ENCODE measurements around the gene BRIP1.
"Not testable (repeated sequence)": the region's sequence is repeated elsewhere in the genome, so short reads cannot be mapped to it uniquely, and the experiment has no call there.

BRIP1 gene

DNA sequence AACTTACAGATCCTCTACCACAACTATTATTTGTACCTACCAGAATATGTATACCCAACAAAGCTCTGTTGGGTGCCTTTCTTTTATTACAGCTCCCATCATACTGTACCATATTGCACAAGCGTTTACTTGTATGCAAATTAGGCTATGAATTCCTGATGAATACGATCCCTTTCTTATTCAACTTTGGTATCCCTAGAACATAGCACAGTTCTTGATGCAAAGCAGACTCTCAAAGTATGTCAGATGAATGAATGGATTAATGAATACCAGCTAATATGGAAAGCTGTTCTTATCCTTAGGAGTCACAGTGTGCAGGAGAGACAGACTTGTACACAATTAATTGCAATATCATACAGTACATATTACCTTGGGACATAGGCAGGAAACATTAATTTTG is 192.6 kb downstream of the BRIP1 start:
- Histone ChIP-seq H2AFZ (ENCODE audit: low read depth) (no peak overlapping the region), H3K9ac (no peak overlapping the region), H3K79me2 (ENCODE audit: insufficient read depth, low read depth) (no peaks in the 10 kb centered on the region), H3K27me3 (ENCODE audit: insufficient read depth, low read depth) (no peaks in the 10 kb centered on the region), H3K36me3 (ENCODE audit: insufficient read depth) (no peaks in the 10 kb centered on the region), H4K20me1 (ENCODE audit: insufficient read depth) (no peaks in the 10 kb centered on the region), H3K27ac (no peak overlapping the region), H3K4me3 (IDR thresholded peaks at IDR 0.05; ENCODE audit: insufficient read depth, low read depth, low read length) (no peak overlapping the region), H3K4me2 (no peak overlapping the region), H3K4me1 (ENCODE audit: low read depth, poor library complexity, severe bottlenecking) (no peaks in the 10 kb centered on the region)
- TF ChIP-seq, protein P1, sequence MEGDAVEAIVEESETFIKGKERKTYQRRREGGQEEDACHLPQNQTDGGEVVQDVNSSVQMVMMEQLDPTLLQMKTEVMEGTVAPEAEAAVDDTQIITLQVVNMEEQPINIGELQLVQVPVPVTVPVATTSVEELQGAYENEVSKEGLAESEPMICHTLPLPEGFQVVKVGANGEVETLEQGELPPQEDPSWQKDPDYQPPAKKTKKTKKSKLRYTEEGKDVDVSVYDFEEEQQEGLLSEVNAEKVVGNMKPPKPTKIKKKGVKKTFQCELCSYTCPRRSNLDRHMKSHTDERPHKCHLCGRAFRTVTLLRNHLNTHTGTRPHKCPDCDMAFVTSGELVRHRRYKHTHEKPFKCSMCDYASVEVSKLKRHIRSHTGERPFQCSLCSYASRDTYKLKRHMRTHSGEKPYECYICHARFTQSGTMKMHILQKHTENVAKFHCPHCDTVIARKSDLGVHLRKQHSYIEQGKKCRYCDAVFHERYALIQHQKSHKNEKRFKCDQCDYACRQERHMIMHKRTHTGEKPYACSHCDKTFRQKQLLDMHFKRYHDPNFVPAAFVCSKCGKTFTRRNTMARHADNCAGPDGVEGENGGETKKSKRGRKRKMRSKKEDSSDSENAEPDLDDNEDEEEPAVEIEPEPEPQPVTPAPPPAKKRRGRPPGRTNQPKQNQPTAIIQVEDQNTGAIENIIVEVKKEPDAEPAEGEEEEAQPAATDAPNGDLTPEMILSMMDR (conservative IDR thresholded peaks at IDR 0.05; ENCODE audit: low read depth, low read length): no peak

DNA sequence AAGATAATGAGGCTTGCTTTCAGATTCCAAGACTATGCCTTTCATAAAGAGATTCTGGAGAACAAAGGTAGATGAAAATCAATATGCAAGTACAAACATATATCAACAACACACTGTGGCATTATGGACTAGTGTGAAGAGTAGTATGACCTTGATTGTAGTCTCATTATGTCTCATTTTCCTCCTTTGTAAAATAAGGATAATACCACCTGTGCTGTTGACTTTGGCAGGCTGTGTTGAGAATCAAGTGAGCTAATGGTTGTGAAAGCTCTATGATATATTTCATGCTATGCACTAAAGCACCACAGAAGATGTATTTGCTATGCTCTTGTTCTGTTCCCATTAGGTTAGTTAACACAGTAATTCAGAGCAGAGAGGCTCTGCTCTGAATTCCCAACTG is 193.8 kb downstream of the BRIP1 start:
- Histone ChIP-seq H3K27me3 (ENCODE audit: insufficient read depth, low read depth) (no peaks in the 10 kb centered on the region), H3K36me3 (ENCODE audit: insufficient read depth) (no peaks in the 10 kb centered on the region), H3K4me3 (IDR thresholded peaks at IDR 0.05; ENCODE audit: insufficient read depth, low read depth, low read length) (no peak overlapping the region), H3K27ac (no peak overlapping the region), H3K79me2 (ENCODE audit: insufficient read depth, low read depth) (no peaks in the 10 kb centered on the region), H3K4me1 (ENCODE audit: low read depth, poor library complexity, severe bottlenecking) (no peaks in the 10 kb centered on the region), H4K20me1 (ENCODE audit: insufficient read depth) (no peaks in the 10 kb centered on the region), H3K4me2 (no peak overlapping the region), H2AFZ (ENCODE audit: low read depth) (no peak overlapping the region), H3K9ac (no peak overlapping the region)
- TF ChIP-seq, protein P1 (conservative IDR thresholded peaks at IDR 0.05; ENCODE audit: low read depth, low read length): no peak

DNA sequence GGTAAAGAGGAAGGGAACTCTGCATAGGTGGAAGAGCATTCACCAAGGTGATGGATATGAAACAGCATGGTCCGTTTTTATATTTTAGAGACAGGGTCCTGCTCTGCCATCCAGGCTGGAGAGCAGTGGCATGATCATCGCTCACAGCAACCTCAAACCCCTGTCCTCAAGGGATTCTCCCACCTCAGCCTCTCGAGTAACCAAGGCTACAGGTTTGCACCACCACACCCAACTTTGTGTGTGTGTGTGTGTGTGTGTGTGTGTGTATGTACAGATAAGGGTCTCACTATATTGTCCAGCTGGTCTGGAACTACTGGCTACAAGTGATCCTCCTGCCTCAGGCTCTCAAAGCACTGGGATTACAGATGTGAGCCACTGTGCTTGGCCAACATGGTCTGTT is 194.8 kb downstream of the BRIP1 start:
- Histone ChIP-seq H4K20me1 (ENCODE audit: insufficient read depth) (no peaks in the 10 kb centered on the region), H3K4me3 (IDR thresholded peaks at IDR 0.05; ENCODE audit: insufficient read depth, low read depth, low read length) (no peak overlapping the region), H3K4me1 (ENCODE audit: low read depth, poor library complexity, severe bottlenecking) (no peaks in the 10 kb centered on the region), H3K27me3 (ENCODE audit: insufficient read depth, low read depth) (no peaks in the 10 kb centered on the region), H2AFZ (ENCODE audit: low read depth) (no peak overlapping the region), H3K9ac (no peak overlapping the region), H3K36me3 (ENCODE audit: insufficient read depth) (no peaks in the 10 kb centered on the region), H3K27ac (no peak overlapping the region), H3K79me2 (ENCODE audit: insufficient read depth, low read depth) (no peaks in the 10 kb centered on the region), H3K4me2 (no peak overlapping the region)
- TF ChIP-seq, protein P1 (conservative IDR thresholded peaks at IDR 0.05; ENCODE audit: low read depth, low read length): no peak

DNA sequence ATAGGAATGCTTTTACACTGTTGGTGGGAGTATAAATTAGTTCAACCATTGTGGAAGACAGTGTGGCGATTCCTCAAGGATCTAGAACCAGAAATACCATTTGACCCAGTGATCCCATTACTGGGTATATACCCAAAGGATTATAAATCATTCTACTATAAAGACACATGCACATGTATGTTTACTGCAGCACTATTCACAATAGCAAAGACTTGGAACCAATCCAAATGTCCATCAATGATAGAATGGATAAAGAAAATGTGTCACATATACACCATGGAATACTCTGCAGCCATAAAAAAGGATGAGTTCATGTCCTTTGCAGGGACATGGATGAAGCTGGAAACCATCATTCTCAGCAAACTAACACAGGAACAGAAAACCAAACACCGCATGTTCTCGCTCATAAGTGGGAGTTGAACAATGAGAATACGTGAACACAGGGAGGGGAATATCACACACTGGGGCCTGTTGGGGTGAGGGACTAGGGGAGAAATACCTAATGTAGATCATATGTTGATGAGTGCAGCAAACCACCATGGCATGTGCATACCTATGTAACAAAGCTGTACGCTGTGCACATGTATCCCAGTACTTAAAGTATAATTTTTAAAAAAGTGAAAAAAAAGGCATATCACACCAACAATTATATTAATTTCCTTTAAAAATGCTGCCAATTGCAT is 196.8 kb downstream of the BRIP1 start:
- not testable (repeated sequence) for H3K9ac ChIP-seq; H2AFZ ChIP-seq (ENCODE audit: low read depth); H3K36me3 ChIP-seq (ENCODE audit: insufficient read depth); H3K4me2 ChIP-seq; H4K20me1 ChIP-seq (ENCODE audit: insufficient read depth); H3K79me2 ChIP-seq (ENCODE audit: insufficient read depth, low read depth); H3K27ac ChIP-seq; H3K4me1 ChIP-seq (ENCODE audit: low read depth, poor library complexity, severe bottlenecking); H3K27me3 ChIP-seq (ENCODE audit: insufficient read depth, low read depth); H3K4me3 ChIP-seq (IDR thresholded peaks at IDR 0.05; ENCODE audit: insufficient read depth, low read depth, low read length)

DNA sequence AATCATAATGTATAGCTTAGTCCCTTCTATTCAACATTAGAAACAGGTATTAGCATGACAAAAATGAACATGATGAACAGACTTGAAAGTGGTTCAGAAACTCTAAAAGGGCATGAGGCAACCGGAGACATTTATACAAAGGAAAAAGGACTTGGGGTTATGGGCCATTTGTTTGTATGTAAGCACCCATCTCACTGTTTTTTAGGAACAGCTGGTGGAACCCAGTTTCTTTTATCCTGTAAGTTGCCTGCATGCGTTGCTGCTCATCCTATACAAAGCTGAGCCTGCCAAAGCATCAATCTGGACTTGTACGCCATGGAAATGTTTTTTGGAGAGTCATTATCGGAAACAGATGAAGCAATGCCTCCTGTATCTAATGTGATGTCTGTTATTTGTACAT is 200.0 kb downstream of the BRIP1 start:
- TF ChIP-seq, protein P1 (conservative IDR thresholded peaks at IDR 0.05; ENCODE audit: low read depth, low read length): no peak
- H3K27me3 ChIP-seq (ENCODE audit: insufficient read depth, low read depth): no peaks in the 10 kb centered on the region
- no peak overlapping the region for H2AFZ ChIP-seq (ENCODE audit: low read depth)
- no peak overlapping the region for H3K4me2 ChIP-seq
- H3K4me1 ChIP-seq (ENCODE audit: low read depth, poor library complexity, severe bottlenecking): no peaks in the 10 kb centered on the region
- no peaks in the 10 kb centered on the region for H3K79me2 ChIP-seq (ENCODE audit: insufficient read depth, low read depth)
- H3K36me3 ChIP-seq (ENCODE audit: insufficient read depth): no peaks in the 10 kb centered on the region
- no peak overlapping the region for H3K4me3 ChIP-seq (IDR thresholded peaks at IDR 0.05; ENCODE audit: insufficient read depth, low read depth, low read length)
- no peak overlapping the region for H3K27ac ChIP-seq
- no peaks in the 10 kb centered on the region for H4K20me1 ChIP-seq (ENCODE audit: insufficient read depth)
- H3K9ac ChIP-seq: no peak overlapping the region

All from KMS-11 (cell line).